NCI-H2029 (cell line): ENCODE data around the gene PNPLA6.

Experiments
- DNase-seq: peaks from one replicate; lab custom pipeline; 2025; lab: John Stamatoyannopoulos, UW

The PNPLA6 gene

GRCh38 chr19:7602240-7602934 is 66.9 kb downstream of the PNPLA6 start:
- no peak for DNase-seq

- DNase-seq, result no peak
Measured at GRCh38 chr19:7602935-7603497, 67.5 kb downstream of the PNPLA6 start.

- no peak for DNase-seq
Measured at GRCh38 chr19:7603919-7604318, 68.4 kb downstream of the PNPLA6 start.

- DNase-seq, result peak; percentile 23
Measured at GRCh38 chr19:7605490-7606222, 70.1 kb downstream of the PNPLA6 start.

- no peak for DNase-seq
Measured at GRCh38 chr19:7606289-7606688, 70.8 kb downstream of the PNPLA6 start.

GRCh38 chr19:7607212-7607873 is 71.8 kb downstream of the PNPLA6 start:
- DNase-seq, result no peak

GRCh38 chr19:7607874-7608560 is 72.5 kb downstream of the PNPLA6 start:
- no peak for DNase-seq

GRCh38 chr19:7610491-7611240 is 75.1 kb downstream of the PNPLA6 start:
- no peak for DNase-seq
